DND-41 (cell line): ENCODE data around the gene HUS1B.

Source experiments
- CTCF ChIP-seq: IDR thresholded peaks from 2 replicates; pipeline ENCODE4 v1.5.1; 2012; ENCODE audit warnings: borderline replicate concordance, low read length, moderate library complexity, mild to moderate bottlenecking; ENCODE audit not compliant: poor library complexity, severe bottlenecking; ENCODE audit errors: extremely low read depth
- EZH2 ChIP-seq: IDR thresholded peaks from 3 replicates; pipeline ENCODE4 v1.6.1; 2012; ENCODE audit warnings: borderline replicate concordance, low read depth, mild to moderate bottlenecking, moderate library complexity, low read length, inconsistent platforms; ENCODE audit not compliant: severe bottlenecking

GRCh38 chr6:706146-706545, 49.2 kb upstream of the HUS1B start:
- TF ChIP-seq CTCF, result no peak
- no peak for TF ChIP-seq EZH2
